ENCODE data around the gene KPNA1.

Gene KPNA1

DNA sequence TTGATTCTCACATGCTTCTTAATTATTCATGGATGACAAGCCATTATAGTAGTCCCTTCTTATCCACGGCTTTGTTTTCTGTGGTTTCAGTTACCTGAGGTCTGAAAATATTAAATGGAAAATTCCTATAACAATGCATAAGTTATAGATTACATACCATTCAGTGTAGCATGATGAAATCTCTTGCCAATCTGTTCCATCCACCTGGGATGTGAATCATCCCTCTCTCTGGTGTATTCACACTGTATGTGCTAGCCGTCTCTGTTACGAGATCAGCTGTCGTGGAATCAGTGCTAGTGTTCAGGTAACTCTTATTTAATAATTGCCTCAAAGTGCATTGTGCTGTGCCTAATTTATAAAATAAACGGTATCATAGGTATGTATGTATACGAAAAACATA lies 104.1 kb downstream of the KPNA1 start:
- DNase-seq, result no peak

DNA sequence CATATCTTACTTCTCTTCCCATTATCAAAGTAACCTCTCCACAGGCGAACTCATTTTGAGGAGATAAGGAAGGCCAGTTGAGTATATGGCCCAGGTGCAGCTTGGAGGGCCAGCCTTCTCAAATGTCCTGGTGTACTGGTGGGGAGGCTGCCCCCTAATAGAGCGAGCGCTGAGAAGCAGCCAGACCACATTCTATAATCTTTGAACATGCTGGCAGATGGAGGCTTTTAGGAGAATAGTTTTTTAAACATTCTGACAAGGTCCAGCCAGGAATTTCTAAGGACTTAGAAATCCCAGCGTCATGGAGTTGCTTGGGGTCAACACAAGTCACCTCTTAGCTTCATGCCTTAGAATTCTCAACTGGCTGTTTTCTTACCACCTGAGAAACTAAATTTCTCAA lies 104.6 kb downstream of the KPNA1 start:
- no peak for DNase-seq

DNA sequence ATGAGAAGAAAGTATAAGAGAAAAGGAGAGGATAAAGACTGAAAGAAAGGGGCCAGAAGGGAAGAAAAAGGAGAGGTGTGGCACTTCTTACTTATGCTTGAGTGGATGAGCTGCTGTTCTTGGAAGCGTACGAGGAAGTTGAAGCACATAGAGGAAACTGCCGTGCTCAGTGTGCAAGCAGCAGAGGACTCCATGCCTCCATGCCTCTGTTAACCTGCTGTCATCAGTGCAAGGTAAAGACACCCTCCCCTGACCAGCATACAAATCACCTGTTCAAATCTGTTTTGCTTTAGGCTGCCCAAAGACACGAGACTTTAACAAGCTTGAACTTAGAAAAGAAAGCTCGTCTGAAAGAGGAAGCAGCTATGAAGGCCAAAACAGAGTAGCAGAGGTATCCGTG lies 105.3 kb downstream of the KPNA1 start:
- DNase-seq, result no peak

DNA sequence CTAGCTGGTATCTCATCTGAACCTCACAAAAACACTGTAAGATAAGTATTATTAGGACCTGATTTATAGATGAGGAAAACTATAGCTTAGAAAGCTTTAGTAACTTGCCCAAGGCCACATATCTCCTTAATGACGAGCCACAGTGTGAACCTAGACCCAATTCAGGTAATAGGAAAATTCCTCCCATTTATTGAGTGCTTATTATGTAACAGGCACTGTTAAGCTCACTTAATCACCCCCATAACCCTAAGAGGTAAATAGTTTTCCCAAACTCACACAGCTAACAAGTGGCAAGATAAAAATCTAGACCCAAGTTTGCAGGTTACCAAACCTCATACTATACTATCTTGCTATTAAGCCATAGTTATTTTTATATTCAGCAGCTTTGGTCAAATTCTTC lies 106.8 kb downstream of the KPNA1 start:
- DNase-seq, result no peak

GRCh38 chr3:122406198-122406597 lies 108.5 kb downstream of the KPNA1 start:
- DNase-seq, result no peak

- no peak for DNase-seq
Observed at GRCh38 chr3:122405015-122405414, 109.7 kb downstream of the KPNA1 start.

DNA sequence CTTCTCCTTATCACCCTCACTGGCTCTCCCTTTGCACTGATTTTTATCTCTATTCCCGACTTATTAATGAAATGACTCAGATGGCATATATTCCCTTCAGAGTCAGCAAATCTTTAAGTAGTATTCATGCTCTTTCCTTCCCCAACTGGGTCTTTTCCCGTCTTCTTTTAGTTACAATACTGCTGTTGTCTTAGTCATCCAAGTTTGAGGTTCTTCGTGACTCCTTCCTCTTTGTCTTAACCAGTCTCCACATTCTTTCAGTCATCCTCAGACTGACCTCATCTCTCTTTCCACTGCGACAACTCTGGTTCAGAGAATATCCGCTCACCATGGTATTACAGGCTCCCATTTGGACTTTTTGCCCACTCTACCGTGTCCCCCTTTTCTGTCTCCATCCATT lies 111.2 kb downstream of the KPNA1 start:
- DNase-seq, result no peak

- DNase-seq, result no peak
Observed at GRCh38 chr3:122398920-122399319, 115.8 kb downstream of the KPNA1 start.

DNA sequence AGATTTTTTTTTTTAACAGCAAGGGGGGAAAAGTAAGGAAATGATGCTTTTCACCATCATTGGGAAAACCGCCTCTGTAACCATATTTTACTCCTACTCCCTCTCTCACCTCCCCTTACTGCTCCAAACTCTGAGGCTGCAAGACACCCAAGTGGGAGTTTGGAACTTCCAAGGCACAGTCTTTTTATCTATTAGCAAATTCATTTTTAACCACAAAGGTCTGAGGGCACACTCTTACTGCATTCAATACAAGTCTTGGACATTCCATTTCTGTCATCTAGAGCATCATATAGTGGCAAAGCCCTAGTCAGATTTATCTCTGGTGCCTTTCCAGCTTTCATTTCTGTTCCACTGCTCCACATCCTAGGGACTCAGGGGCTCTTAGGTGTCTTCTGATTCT lies 117.5 kb downstream of the KPNA1 start:
- DNase-seq, result no peak

- DNase-seq, result no peak
Observed at GRCh38 chr3:122396511-122396910, 118.2 kb downstream of the KPNA1 start.

- DNase-seq, result no peak
Observed at GRCh38 chr3:122395582-122395981, 119.2 kb downstream of the KPNA1 start.

DNA sequence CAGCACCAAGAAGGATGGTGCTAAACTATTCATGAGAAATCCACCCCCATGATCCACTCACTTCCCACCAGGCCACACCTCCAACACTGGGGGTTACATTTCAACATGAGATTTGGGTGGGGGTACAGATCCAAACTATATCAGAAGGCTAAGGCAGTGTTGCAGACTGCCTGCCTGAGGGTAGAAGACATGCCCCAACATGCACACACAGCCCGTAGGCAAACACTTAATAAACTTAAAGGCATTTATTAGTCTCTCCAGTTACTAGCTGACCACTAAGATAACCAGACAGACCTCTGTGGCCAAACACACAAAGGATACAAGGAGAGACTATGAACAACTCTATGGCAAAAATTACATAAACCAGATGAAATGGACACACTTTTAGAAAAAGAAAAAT lies 120.6 kb downstream of the KPNA1 start:
- no peak for DNase-seq

DNA sequence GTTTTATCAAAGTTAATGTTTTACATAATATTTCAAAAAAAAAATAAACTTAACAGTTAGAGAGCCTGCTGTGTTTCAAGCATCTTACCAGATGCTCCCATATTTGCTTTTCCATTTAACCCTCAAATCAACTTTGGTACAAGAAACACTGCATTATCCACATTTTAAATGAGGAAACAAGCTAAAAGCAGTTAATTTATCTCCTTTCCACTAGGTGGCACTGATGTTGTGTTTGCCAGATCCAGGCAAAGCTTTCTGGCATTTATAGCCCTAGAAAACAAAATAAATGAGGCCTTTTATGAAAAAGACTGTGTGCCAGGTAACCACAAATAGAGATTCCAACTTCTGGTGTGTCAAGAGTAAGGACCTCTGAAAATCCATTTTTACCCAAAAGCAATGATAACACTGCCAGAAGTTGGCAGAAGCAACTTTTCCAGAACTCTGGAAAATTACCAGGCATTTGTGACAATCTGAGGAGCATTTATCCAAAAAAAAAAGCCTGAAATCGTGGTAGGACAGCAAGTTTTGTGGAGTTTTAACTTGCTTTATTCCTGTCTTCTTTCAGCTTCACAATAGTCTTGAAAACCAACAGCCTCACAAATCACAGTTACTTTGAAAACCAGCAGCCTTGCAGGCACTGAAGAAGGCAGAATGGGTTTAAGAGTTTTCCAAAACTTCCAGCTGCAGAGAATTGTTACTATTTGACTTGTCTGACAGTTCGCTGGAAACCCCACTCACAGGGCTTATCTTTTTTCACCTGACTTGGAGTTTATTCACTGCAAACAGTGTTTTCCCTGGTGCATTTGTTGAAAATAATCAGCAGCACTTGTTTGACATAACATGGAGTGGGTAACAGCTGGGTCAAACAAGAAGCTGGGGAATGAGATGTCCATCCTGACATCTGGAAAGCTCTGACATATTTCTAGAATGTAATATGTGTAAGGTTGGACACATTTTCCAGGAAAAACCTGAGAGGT lies 121.6 kb downstream of the KPNA1 start:
- peak; percentile 64 for DNase-seq

GRCh38 chr3:122391681-122392446 lies 122.9 kb downstream of the KPNA1 start:
- no peak for DNase-seq

DNA sequence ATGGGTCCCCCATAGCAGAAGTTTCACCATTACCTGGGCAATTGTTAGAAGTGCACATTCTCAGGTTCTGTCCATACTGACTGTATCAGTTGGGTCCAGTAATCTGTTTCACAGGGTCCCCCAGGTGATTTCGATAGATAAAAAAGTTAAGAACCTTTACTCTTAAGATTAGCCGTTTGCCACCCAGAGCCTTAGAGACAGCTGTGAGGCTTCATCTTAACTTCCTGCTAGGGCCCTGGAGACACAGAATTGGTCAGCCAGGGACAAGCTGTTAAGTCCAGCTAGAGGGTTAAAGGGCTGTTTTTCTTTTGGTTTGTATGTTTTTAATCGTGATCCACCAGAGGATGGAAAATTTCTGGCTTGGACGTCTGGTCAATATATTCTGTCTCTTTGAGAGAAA lies 124.1 kb downstream of the KPNA1 start:
- DNase-seq, result no peak

GRCh38 chr3:122389892-122390291 lies 124.8 kb downstream of the KPNA1 start:
- no peak for DNase-seq

GRCh38 chr3:122389197-122389596 lies 125.5 kb downstream of the KPNA1 start:
- no peak for DNase-seq

GRCh38 chr3:122387709-122388108 lies 127.0 kb downstream of the KPNA1 start:
- DNase-seq, result no peak

DNA sequence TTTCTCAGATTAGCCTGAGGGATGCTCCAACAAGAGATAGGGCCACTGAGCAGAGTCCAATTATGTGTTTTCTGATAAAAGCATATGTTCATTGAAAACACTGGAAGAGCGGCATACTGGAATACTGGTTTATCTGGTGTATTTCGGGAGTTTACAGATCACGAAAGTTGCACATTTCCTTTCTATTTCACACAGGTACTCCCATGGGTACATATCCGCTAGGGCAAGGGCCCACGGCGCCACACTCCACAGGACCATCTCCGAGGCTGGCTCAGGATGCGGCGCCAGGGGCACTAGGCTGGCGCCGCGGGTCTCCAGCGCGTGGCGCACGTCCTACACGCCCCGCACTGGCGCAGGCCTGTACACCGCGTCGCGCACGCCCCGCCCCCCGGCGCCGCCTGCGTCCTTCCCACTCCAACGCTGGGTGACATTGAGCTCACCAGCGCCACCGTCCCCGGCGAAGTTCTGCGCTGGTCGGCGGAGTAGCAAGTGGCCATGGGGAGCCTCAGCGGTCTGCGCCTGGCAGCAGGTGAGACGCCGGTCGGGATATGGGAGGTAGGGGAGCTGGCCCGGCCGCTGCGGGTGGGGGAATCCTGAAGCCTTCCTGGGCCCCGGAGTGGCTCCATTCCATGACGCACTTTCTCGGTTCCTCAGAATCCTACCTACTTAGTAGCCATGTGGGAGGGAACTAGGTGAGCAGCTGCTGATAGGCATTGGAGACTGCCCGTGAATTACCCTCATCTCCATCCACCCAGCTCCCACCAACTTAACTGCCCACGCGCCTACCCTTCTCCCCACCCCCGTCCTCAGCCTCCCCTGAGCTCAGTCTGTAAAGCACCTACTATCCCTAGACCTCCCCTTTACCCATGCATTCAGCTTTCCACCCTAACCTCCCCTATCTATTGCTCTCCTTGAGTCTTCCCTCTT lies 130.7 kb downstream of the KPNA1 start, which contains the start of gene FAM162A:
TSS of gene FAM162A (plus strand) at position 412 of the 927 bp plus-strand sequence. CDS start at position 496, 84 bp downstream.
- peak; percentile 92 for DNase-seq

DNA sequence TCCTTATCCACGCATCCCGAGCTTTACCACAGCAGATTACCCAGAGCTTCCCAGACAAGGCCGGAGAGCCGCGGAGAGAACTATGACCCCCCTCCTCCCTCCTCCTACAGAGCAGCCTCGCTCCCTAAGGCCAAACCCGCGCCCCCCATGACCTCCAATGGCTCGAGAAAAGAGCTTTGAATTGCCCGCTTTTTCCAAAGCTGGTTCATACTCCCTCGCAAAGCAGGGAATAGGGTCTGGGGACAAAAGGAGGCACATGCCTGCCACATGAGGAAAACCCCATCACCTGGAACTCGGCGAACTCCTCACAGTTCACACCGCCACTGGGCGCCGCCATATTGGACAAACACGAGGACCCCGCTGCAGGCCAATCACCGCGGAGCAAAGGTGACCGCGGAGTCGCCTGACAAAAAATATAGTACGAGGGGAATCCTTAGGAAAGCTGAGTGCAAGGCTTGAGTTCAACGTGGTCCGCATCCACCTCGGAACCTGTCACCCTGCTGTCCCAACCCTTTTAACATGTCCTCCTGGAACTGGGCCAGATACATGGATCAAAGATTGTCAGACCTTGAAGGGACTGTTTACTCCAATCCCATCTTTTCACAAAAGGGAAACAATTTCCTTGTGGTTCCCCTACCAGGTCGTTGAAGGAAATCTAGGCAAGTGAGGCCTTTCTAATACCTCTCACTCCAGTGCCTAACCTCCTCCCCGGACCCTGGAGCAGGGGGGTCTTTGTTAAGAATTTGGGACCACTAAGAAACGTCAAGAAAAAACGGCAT lies 131.7 kb downstream of the KPNA1 start, which contains the start of gene MIX23:
TSS of gene MIX23 (minus strand) at position 344 of the 779 bp plus-strand sequence. CDS start at position 337, 7 bp downstream.
- peak; percentile 88 for DNase-seq

DNA sequence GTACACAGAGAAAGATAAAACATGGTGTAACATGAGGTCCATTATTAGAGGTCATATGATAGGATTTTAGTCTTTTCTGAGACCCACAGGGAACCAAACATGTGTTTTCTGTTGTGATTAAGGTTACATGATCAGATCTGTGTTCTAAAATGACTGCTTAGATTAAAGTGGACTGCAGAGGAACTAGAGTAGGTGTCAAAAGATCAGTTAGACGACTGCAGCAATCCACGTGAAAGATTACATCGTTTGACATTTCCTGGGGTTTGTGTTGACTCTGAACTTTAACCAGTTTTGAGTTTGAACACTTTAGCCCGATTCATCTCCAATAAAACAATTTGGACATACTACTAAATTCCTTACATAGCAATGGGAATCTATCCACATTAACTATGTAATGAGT lies 136.8 kb downstream of the KPNA1 start:
- no peak for DNase-seq

GRCh38 chr3:122374034-122374433 lies 140.7 kb downstream of the KPNA1 start:
- no peak for DNase-seq

All from CD4-positive, alpha-beta T cell treated with Interleukin-17A for 1 hour (primary cell).